Stomach (tissue), 9 donors: ENCODE data around the gene HK3. TPM values are rescaled to one million over a fixed set of nuclear protein-coding genes. Genes with fewer than 3 reads are reported as not detected.

Experiments
- DNase-seq, 2 donors: peaks; one replicate each; pipeline versions ENCODE4 v3.0.0 to v3.0.0-alpha.2; 2013 to 2019
- H3K27ac ChIP-seq, 5 donors: fragments of 200-600 bp in 4 of 5; sonication (generic) in 4 of 5; one replicate each; pipeline ENCODE4 v1.5.1; 2013 to 2019; ENCODE audit warnings: mild to moderate bottlenecking in 1 of 5, moderate library complexity in 1 of 5
- H3K27me3 ChIP-seq, 3 donors: fragments of 200-600 bp; sonication (generic); one replicate each; pipeline ENCODE4 v1.5.1; 2017 to 2019; ENCODE audit warnings: mixed run types in 1 of 3
- H3K36me3 ChIP-seq, 4 donors: fragments of 200-600 bp; sonication (generic); 1 replicate in 3 of 4; 2 replicates in 1 of 4; pipeline ENCODE4 v1.5.1; 2016 to 2019
- H3K4me1 ChIP-seq, 4 donors: fragments of 200-600 bp; sonication (generic); one replicate each; pipeline ENCODE4 v1.5.1; 2016 to 2019
- H3K4me3 ChIP-seq, 4 donors: fragments of 200-600 bp; sonication (generic) in 3 of 4; one replicate each; pipeline ENCODE4 v1.5.1; 2016 to 2019; ENCODE audit warnings: mild to moderate bottlenecking in 1 of 4
- H3K9me3 ChIP-seq, 4 donors: fragments of 200-600 bp; sonication (generic); one replicate each; pipeline ENCODE4 v1.5.1; 2016 to 2019
- CTCF ChIP-seq, 7 experiments: fragments of 450-650 bp in 4 of 7; fragments of 200-600 bp in 3 of 7; sonication (generic) in 3 of 7; IDR thresholded peaks; one replicate each; pipeline ENCODE4 v1.5.1; 2016 to 2019; ENCODE audit warnings: antibody characterized with exemption in 7 of 7, control low read depth in 2 of 7, mild to moderate bottlenecking in 1 of 7
- EP300 ChIP-seq: sonication (generic); formaldehyde crosslinking; IDR thresholded peaks from one replicate; pipeline ENCODE4 v1.6.1; 2017; ENCODE audit warnings: antibody characterized with exemption
- POLR2A ChIP-seq, 4 donors: fragments of 450-650 bp; IDR thresholded peaks; one replicate each; pipeline ENCODE4 v1.6.1; 2016; ENCODE audit warnings: antibody characterized with exemption in 4 of 4, control low read depth in 2 of 4, mild to moderate bottlenecking in 1 of 4, moderate library complexity in 1 of 4
- POLR2AphosphoS5 ChIP-seq, 3 donors: sonication (generic); formaldehyde crosslinking; IDR thresholded peaks; one replicate each; pipeline ENCODE4 v1.6.1; 2016; ENCODE audit warnings: antibody characterized with exemption in 3 of 3
- WGBS, 5 donors: extraction: QIAGEN DNeasy Blood & Tissue Kit in 3 of 5; methylation state at CpG; one replicate each; pipeline versions ENCODE4 v1.1.5 to v1.1.7; 2013 to 2018; 5-methylcytosine and 5-hydroxymethylcytosine counted together
- intact Hi-C: fragments of 100-400 bp; cut with DNase I; formaldehyde crosslinking; loops from one replicate; pipeline ENCODE4 v1.15.1; 2023; ENCODE audit warnings: low total_unique reads
- polyA plus RNA-seq, 3 donors: library from polyadenylated mRNA; stranded (reverse); fragments of 200-250 nt; gene quantifications; one replicate each; pipeline ENCODE4 v1.2.3, GENCODE V29; 2013
- total RNA-seq, 5 donors: library from RNA; depleted of rRNA; stranded (reverse); fragments of >200 nt; gene quantifications; one replicate each; pipeline versions ENCODE4 v1.1.0 to v1.2.3, GENCODE V29; 2014 to 2016
- donor health status: healthy with polysubstance abuse.
- donor health status: Bipolar disorder and iron deficiency.
- donor health status: healthy.

HK3 gene
- total and polyA plus RNA-seq, 8 donors = 1.6 to 145 (median 4.2) TPM; not detected in 2

GRCh38 chr5:176915906-176916305 is 16.8 kb upstream of the HK3 start:
- Histone ChIP-seq H3K9me3 (no peaks in the 10 kb centered on the region), H3K4me1 (no peaks in the 10 kb centered on the region), H3K27ac (no peak overlapping the region), H3K4me3 (no peak overlapping the region), H3K27me3 (no peaks in the 10 kb centered on the region), H3K36me3 (peaks cover 0 to 42% (median 32%) of the 10 kb centered on the region in 4 donors)
- intact Hi-C loops = no loop called here
- WGBS, 5 donors = 67 to 96% (median 75%) methylated on average over 2 of the region's 2 CpGs
- no peak for DNase-seq
- TF ChIP-seq CTCF (IDR thresholded peaks at IDR 0.05) (no peak), POLR2AphosphoS5 (IDR thresholded peaks at IDR 0.05) (no peak), POLR2A (IDR thresholded peaks at IDR 0.05) (no peak), EP300 (no peak)

- WGBS, 5 donors = 61 to 69% (median 64%) methylated on average over 2 of the region's 2 CpGs
- intact Hi-C loops = no loop called here
- no peaks in the 10 kb centered on the region for H3K9me3 ChIP-seq
- H3K27me3 ChIP-seq = no peaks in the 10 kb centered on the region
- DNase-seq = no peak
- no peak overlapping the region for H3K27ac ChIP-seq
- no peak overlapping the region for H3K4me3 ChIP-seq
- TF ChIP-seq POLR2AphosphoS5 (IDR thresholded peaks at IDR 0.05) (no peak), CTCF (IDR thresholded peaks at IDR 0.05) (no peak), EP300 (no peak), POLR2A (IDR thresholded peaks at IDR 0.05) (no peak)
- H3K4me1 ChIP-seq = peaks cover 0 to 3% (median 0%) of the 10 kb centered on the region in 4 donors
- H3K36me3 ChIP-seq = peaks cover 20 to 53% (median 43%) of the 10 kb centered on the region in 4 donors
Measured at GRCh38 chr5:176912115-176912514, 13.0 kb upstream of the HK3 start.

GRCh38 chr5:176908675-176909368 is 9.7 kb upstream of the HK3 start:
- peaks cover 0 to 3% (median 0%) of the 10 kb centered on the region in 4 donors for H3K4me1 ChIP-seq
- peaks cover 48 to 80% (median 73%) of the 10 kb centered on the region in 4 donors for H3K36me3 ChIP-seq
- TF ChIP-seq POLR2AphosphoS5 (IDR thresholded peaks at IDR 0.05) (no peak), POLR2A (IDR thresholded peaks at IDR 0.05) (no peak), CTCF (IDR thresholded peaks at IDR 0.05) (no peak), EP300 (no peak)
- intact Hi-C loops = no loop called here
- DNase-seq = no peak
- 89 to 95% (median 93%) methylated on average over 5 of the region's 5 CpGs for WGBS, 5 donors
- no peak overlapping the region for H3K4me3 ChIP-seq
- no peaks in the 10 kb centered on the region for H3K9me3 ChIP-seq
- H3K27me3 ChIP-seq = no peaks in the 10 kb centered on the region
- H3K27ac ChIP-seq = no peak overlapping the region

- H3K4me1 ChIP-seq = peaks cover 0 to 7% (median 0%) of the 10 kb centered on the region in 4 donors
- TF ChIP-seq CTCF (IDR thresholded peaks at IDR 0.05) (no peak), POLR2A (IDR thresholded peaks at IDR 0.05) (no peak), POLR2AphosphoS5 (IDR thresholded peaks at IDR 0.05) (no peak), EP300 (no peak)
- no peak overlapping the region for H3K4me3 ChIP-seq
- 71 to 80% (median 74%) methylated on average over 3 of the region's 3 CpGs for WGBS, 5 donors
- no peak for DNase-seq
- H3K27ac ChIP-seq = no peak overlapping the region
- intact Hi-C loops = no loop called here
- no peaks in the 10 kb centered on the region for H3K27me3 ChIP-seq
- peaks cover 54 to 96% (median 90%) of the 10 kb centered on the region in 4 donors for H3K36me3 ChIP-seq
- no peaks in the 10 kb centered on the region for H3K9me3 ChIP-seq
Measured at GRCh38 chr5:176906796-176907195, 7.7 kb upstream of the HK3 start.
